ENCODE data around the gene TNFRSF11A. TPM values are rescaled to one million over a fixed set of nuclear protein-coding genes. Genes with fewer than 3 reads are reported as not detected.

Gene TNFRSF11A
- total RNA-seq, 1 donor from 2014 or later: 0.75 TPM

DNA sequence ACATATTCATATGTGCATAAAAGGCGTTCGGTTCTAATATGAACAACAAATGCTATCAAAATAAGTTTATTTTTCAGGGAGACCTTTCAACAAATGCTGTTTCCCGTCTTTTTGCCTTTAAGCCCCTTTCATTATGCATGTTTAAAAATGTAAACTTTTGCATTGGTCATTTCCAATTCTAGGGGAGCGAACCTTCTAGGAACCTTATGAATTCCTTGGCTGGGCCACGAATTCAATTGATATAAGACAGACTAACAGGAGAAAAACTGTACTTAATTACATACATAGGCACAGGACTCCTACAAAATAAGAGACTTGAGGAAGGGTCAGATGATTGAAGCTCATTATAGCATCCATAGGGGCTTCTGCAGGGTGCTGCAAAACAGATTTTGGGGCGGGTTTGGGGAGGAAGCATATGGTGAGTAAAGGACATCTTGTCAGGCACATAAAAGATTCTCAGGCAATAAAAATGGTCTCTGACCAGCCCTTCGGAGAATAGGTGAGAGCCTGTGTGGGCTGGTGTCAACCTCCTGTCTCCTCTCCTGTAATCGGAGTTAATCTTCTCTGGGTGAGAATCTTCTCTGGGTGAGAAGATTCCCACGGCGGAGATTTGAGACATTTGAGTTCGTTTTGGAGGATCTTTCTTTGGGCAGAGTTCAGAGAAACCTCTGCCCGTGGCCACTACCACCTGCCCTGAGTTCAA lies 1.7 kb downstream of the TNFRSF11A start:
- H3K4me3 Mint-ChIP-seq (ENCODE audit: unreplicated experiment): no peak overlapping the region
- Histone ChIP-seq H2AFZ (ENCODE audit: low read depth, low read length) (no peak overlapping the region), H3K4me3 (ENCODE audit: insufficient read depth, low read depth, low read length) (no peak overlapping the region), H3K9ac (ENCODE audit: low read length) (no peak overlapping the region), H3K4me2 (ENCODE audit: low read length) (no peak overlapping the region), H3K79me2 (ENCODE audit: insufficient read depth, low read length) (no peaks in the 10 kb centered on the region), H3K4me1 (ENCODE audit: insufficient read depth, low read length) (peaks cover 31% of the 10 kb centered on the region), H3K36me3 (ENCODE audit: insufficient read depth, low read length) (no peaks in the 10 kb centered on the region), H3K27me3 (ENCODE audit: insufficient read depth, low read length) (peaks cover 55% of the 10 kb centered on the region), H4K20me1 (ENCODE audit: insufficient read depth, low read length) (no peaks in the 10 kb centered on the region), H3K9me3 (ENCODE audit: insufficient read depth, low read depth, low read length) (no peaks in the 10 kb centered on the region), H3K27ac (ENCODE audit: low read depth, low read length) (no peak overlapping the region)
- TF ChIP-seq CTCF (IDR thresholded peaks at IDR 0.05; ENCODE audit: insufficient read depth, low read depth, low read length) (no peak), EZH2 (IDR thresholded peaks at IDR 0.05; ENCODE audit: insufficient read depth, low read length) (no peak)
- peaks cover 35% of the 10 kb centered on the region for H3K27me3 Mint-ChIP-seq (ENCODE audit: low read depth, unreplicated experiment)
- H3K36me3 Mint-ChIP-seq (ENCODE audit: low read depth, unreplicated experiment): peaks cover 1% of the 10 kb centered on the region
- no peak overlapping the region for H3K27ac Mint-ChIP-seq (ENCODE audit: unreplicated experiment)
- DNase-seq (ENCODE audit: low read depth) (no peak), FAIRE-seq (no peak)
- H3K4me1 Mint-ChIP-seq (ENCODE audit: low read depth, unreplicated experiment): peaks cover 17% of the 10 kb centered on the region
- peaks cover 4% of the 10 kb centered on the region for H3K9me3 Mint-ChIP-seq (ENCODE audit: unreplicated experiment)

- Mint-ChIP-seq H3K27me3 (ENCODE audit: low read depth, unreplicated experiment) (peaks cover 35% of the 10 kb centered on the region), H3K4me1 (ENCODE audit: low read depth, unreplicated experiment) (peaks cover 17% of the 10 kb centered on the region), H3K4me3 (ENCODE audit: unreplicated experiment) (no peak overlapping the region), H3K9me3 (ENCODE audit: unreplicated experiment) (peaks cover 4% of the 10 kb centered on the region), H3K36me3 (ENCODE audit: low read depth, unreplicated experiment) (peaks cover 1% of the 10 kb centered on the region), H3K27ac (ENCODE audit: unreplicated experiment) (no peak overlapping the region)
- Histone ChIP-seq H3K4me3 (ENCODE audit: insufficient read depth, low read depth, low read length) (no peak overlapping the region), H3K79me2 (ENCODE audit: insufficient read depth, low read length) (no peaks in the 10 kb centered on the region), H2AFZ (ENCODE audit: low read depth, low read length) (no peak overlapping the region), H3K4me2 (ENCODE audit: low read length) (no peak overlapping the region), H3K9me3 (ENCODE audit: insufficient read depth, low read depth, low read length) (no peaks in the 10 kb centered on the region), H3K9ac (ENCODE audit: low read length) (no peak overlapping the region), H3K27ac (ENCODE audit: low read depth, low read length) (no peak overlapping the region), H3K36me3 (ENCODE audit: insufficient read depth, low read length) (no peaks in the 10 kb centered on the region), H3K4me1 (ENCODE audit: insufficient read depth, low read length) (peaks cover 31% of the 10 kb centered on the region), H3K27me3 (ENCODE audit: insufficient read depth, low read length) (peaks cover 55% of the 10 kb centered on the region), H4K20me1 (ENCODE audit: insufficient read depth, low read length) (no peaks in the 10 kb centered on the region)
- DNase-seq (ENCODE audit: low read depth): no peak
- FAIRE-seq: no peak
- TF ChIP-seq CTCF (IDR thresholded peaks at IDR 0.05; ENCODE audit: insufficient read depth, low read depth, low read length) (no peak), EZH2 (IDR thresholded peaks at IDR 0.05; ENCODE audit: insufficient read depth, low read length) (no peak)
These were observed 2.9 kb downstream of the TNFRSF11A start for GRCh38 chr18:62327977-62328376.

Measured in astrocyte (in vitro differentiated cells and primary cell).